CD4-positive, alpha-beta T cell treated with Interferon gamma for 1 hour (primary cell): ENCODE data around the gene OGFOD3.
"Not testable (repeated sequence)": the region's sequence is repeated elsewhere in the genome, so short reads cannot be mapped to it uniquely, and the experiment has no call there.

Experiments
- DNase-seq: peaks from one replicate; pipeline ENCODE4 v3.0.0-alpha.2; 2020

The OGFOD3 gene

GRCh38 chr17:82432017-82432416 is 13.6 kb upstream of the OGFOD3 start:
- DNase-seq = no peak

- DNase-seq = no peak
Measured at GRCh38 chr17:82429824-82430223, 11.4 kb upstream of the OGFOD3 start.

- DNase-seq = no peak
Measured at GRCh38 chr17:82428546-82428945, 10.2 kb upstream of the OGFOD3 start.

GRCh38 chr17:82424863-82425159 is 6.4 kb upstream of the OGFOD3 start:
- no peak for DNase-seq

- DNase-seq = peak; percentile 32
Measured at GRCh38 chr17:82424001-82424862, 5.8 kb upstream of the OGFOD3 start.

GRCh38 chr17:82419540-82419939 is 1.2 kb upstream of the OGFOD3 start:
- no peak for DNase-seq

GRCh38 chr17:82416771-82417170 is 1.6 kb downstream of the OGFOD3 start:
- no peak for DNase-seq

GRCh38 chr17:82416264-82416663 is 2.1 kb downstream of the OGFOD3 start:
- no peak for DNase-seq

- no peak for DNase-seq
Measured at GRCh38 chr17:82415786-82416185, 2.6 kb downstream of the OGFOD3 start.

GRCh38 chr17:82415336-82415735 is 3.0 kb downstream of the OGFOD3 start:
- DNase-seq = no peak

GRCh38 chr17:82414548-82415281 is 3.7 kb downstream of the OGFOD3 start:
- DNase-seq = peak; percentile 63

- no peak for DNase-seq
Measured at GRCh38 chr17:82412535-82413520, 5.6 kb downstream of the OGFOD3 start.

- DNase-seq = not testable (repeated sequence)
Measured at GRCh38 chr17:82412081-82412480, 6.3 kb downstream of the OGFOD3 start.

GRCh38 chr17:82411396-82412053 is 6.9 kb downstream of the OGFOD3 start:
- no peak for DNase-seq

GRCh38 chr17:82410014-82410716 is 8.2 kb downstream of the OGFOD3 start:
- no peak for DNase-seq

- DNase-seq = no peak
Measured at GRCh38 chr17:82408938-82409318, 9.5 kb downstream of the OGFOD3 start.

- DNase-seq = no peak
Measured at GRCh38 chr17:82408288-82408937, 10.0 kb downstream of the OGFOD3 start.

- no peak for DNase-seq
Measured at GRCh38 chr17:82407255-82407654, 11.1 kb downstream of the OGFOD3 start.

- no peak for DNase-seq
Measured at GRCh38 chr17:82406131-82406671, 12.2 kb downstream of the OGFOD3 start.

- DNase-seq = no peak
Measured at GRCh38 chr17:82405051-82405450, 13.3 kb downstream of the OGFOD3 start.
